ENCODE measurements around the gene ZNF189.

DNA sequence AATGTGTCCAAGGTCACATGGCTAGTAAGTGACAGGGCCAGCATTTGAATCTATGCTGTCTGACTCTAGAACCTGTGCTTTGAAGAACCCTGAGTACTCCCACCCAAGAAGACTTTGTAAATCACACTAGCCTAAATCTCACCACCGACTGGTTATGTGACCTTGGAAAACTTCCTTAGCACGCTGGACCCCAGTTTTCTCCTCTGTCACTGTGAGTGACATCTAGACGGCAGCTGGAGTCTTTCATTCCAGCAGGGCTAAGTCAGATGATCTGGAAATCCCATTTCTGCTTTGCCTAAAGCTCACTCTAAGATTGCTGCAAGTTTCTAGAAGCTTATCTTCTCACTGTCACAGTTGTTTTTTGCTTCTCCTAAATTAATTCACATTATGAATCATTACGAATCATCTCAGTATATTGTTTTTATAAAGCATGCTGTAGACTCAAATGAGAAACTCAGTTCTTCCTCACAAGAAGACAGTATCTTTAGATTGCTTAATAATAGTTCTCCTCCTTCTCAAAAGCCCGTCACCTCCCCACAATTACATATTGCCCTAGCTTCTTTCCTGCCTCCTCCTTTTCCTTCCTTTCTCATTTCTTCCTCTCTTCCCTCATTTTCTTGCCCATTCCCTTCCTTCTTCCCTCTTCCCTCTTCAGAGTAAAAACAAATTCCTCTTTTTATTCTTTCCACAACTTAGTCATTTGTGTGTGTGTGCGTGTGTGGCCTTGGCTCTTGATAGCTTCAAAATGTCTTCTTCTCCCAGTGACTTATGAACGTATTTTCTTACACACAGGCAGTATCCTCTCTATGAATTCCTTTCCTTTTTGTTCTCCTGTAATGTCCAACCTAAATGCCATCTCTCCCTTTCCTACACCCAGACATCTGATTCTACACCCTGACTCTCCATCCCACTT, 20.1 kb downstream of the ZNF189 start:
- TF ChIP-seq POLR2AphosphoS5 (IDR thresholded peaks at IDR 0.05; ENCODE audit: low read depth, low read length) (no peak), POLR2A (IDR thresholded peaks at IDR 0.05; ENCODE audit: low read depth, low read length) (no peak), TAF1 (IDR thresholded peaks at IDR 0.05; ENCODE audit: low read depth, low read length) (no peak), SPI1 (IDR thresholded peaks at IDR 0.05; ENCODE audit: low read depth, low read length) (no peak), PAX5 (IDR thresholded peaks at IDR 0.05; ENCODE audit: insufficient read depth, low read length, severe bottlenecking) (no peak)

Measured in GM12891 (cell line).